Epithelial cell of proximal tubule (primary cell): Measurements from ENCODE around the gene PVALEF. TPM values are rescaled to one million over a fixed set of nuclear protein-coding genes. Genes with fewer than 3 reads are reported as not detected.

Source experiments
- DNase-seq: peaks from one replicate; pipeline ENCODE4 v3.0.0-alpha.2; 2011; ENCODE audit warnings: low read depth
- H3K4me3 ChIP-seq: 2 replicates; pipeline ENCODE4 v1.5.1; 2011; ENCODE audit warnings: low read depth, mild to moderate bottlenecking, low read length
- total RNA-seq: library from RNA; depleted of rRNA; stranded (reverse); fragments of >200 nt; gene quantifications from 2 replicates; pipeline ENCODE4 v1.2.3, GENCODE V29; 2015
- TF ChIP-seq, protein P1 (sequence below): conservative IDR thresholded peaks from 2 replicates; pipeline ENCODE4 v1.5.1; 2012; ENCODE audit warnings: low read depth, mild to moderate bottlenecking, low read length

Gene PVALEF
- total RNA-seq, 1 donor from 2014 or later, result not detected

DNA sequence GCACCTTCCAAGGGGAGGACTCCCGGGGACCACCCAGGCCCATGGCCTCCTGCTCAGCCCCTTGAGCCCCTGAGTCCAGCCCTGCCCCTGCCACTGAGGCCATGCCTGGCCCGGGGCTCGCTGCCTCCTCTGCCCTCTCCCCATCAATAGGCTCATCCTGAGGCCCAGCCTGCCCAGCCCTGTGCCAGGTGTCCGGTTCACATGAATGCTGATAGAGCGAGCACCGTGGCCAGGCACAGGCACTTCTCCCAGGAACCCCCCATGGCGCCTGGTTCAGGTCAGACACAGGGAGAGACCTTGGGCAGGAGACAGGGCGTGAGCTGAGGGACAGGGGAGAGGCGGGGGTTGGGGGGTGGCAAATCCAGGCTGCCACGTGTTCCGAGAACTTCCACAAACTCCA is 2.8 kb upstream of the PVALEF start:
- no peak overlapping the region for H3K4me3 ChIP-seq
- no peak for DNase-seq
- TF ChIP-seq, protein P1, sequence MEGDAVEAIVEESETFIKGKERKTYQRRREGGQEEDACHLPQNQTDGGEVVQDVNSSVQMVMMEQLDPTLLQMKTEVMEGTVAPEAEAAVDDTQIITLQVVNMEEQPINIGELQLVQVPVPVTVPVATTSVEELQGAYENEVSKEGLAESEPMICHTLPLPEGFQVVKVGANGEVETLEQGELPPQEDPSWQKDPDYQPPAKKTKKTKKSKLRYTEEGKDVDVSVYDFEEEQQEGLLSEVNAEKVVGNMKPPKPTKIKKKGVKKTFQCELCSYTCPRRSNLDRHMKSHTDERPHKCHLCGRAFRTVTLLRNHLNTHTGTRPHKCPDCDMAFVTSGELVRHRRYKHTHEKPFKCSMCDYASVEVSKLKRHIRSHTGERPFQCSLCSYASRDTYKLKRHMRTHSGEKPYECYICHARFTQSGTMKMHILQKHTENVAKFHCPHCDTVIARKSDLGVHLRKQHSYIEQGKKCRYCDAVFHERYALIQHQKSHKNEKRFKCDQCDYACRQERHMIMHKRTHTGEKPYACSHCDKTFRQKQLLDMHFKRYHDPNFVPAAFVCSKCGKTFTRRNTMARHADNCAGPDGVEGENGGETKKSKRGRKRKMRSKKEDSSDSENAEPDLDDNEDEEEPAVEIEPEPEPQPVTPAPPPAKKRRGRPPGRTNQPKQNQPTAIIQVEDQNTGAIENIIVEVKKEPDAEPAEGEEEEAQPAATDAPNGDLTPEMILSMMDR, result no peak

DNA sequence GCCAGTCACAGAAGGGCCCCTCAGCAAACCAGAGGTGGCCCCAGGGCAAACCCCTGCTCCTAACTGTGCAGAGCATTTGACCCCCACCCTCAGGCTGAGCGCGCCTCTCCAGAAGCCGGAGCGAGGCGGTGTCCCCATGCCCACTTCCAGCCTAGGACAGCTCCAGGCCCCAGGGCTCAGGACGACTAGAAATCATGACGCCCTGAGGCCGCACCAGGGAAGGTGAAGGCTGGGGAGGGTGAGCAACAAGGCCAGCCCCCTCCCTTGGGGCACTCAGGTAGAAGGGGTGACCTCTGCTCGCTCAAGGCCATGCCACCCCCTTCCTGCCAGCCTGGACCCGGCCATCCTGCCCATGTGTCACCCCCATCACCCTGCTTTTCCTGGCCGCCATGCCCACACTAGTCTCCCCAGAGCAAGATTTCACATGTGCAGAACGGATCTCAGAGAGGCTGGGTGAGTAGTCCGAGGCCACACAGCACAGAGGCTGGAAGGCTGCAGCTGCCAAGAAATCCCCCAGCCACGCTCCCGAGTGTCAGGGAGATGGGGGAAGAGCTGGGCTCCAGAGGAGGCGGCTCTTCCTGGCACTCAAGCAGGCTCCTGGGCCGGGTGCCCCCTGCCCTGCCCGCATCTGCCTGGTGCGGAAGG is 2.1 kb upstream of the PVALEF start:
- H3K4me3 ChIP-seq, result no peak overlapping the region
- TF ChIP-seq, protein P1, result no peak
- DNase-seq, result no peak

DNA sequence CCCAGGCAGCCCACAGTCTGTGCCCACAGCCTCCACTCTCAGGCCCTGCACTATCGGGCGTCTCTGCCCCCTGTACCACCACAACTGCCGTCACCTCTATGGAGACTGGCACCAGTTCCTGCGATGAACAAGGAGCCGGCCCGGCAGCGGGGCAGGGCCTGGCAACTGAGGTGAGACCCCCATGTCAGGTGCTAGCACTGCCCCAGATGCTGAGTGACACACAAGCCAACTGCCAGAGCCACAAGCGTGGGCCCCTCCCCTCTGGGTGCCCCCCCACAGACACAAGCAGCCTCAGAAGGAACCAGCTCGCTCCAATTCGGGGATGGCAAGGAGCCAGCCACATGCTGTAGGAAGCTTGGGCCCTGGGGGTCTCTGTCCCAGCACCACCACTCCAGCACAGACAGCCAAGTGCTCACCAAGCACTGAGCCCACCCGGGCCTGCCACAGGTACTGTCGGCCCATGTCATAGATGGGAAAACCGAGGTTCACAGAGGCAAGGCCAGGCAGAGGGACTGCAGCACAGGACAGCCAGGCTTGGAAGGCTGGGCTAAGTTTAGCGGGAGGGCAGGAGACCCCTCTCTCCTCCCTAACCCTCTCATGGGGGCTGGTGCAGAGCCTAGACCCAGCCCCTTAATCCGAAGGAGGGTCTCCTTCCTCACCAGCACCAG is 1.5 kb upstream of the PVALEF start:
- TF ChIP-seq, protein P1, result no peak
- no peak for DNase-seq
- H3K4me3 ChIP-seq, result no peak overlapping the region

DNA sequence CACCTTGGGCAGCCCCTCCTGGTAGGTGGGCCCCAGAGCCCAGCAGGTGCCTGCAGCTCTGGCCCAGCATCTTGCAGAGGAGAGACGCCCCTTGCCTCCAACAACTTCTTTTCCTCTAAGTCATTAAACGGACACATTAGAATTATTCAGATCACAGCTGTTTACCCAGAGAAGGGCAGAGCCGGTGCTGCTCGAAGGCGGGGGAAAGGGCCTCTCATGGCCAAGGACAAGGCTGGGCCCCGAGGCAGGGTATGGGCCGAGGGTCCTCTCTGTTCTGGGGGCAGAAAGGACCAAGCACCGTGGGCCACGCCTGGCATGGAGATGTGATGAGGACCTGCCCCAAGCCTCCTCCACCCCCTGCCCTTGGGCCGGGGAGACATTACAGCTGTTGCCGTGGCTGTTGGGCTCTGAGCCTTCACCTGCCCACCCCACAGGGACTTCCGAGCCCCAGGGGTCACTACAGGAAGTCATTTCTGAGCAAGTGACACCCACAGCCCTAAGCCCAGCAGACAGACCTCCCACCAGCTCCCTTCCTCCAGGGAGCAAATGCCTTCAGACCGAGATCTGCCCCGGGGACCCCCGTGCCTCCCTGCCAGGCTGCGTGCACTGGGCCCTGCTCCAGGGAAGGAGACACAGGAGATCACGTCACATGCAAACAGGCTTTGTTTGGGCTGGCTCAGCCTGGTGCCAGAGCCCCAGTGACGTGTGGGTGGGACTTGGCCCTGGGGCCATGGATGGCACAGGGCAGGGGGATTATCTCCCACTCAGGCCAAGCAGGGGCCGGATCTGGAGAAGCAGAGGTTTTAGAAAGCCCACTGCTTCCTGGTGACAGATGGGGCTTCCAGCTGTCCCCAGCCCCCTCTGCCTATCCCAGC is 699 bp upstream of the PVALEF start:
- H3K4me3 ChIP-seq, result no peak overlapping the region
- DNase-seq, result no peak
- TF ChIP-seq, protein P1, result no peak

DNA sequence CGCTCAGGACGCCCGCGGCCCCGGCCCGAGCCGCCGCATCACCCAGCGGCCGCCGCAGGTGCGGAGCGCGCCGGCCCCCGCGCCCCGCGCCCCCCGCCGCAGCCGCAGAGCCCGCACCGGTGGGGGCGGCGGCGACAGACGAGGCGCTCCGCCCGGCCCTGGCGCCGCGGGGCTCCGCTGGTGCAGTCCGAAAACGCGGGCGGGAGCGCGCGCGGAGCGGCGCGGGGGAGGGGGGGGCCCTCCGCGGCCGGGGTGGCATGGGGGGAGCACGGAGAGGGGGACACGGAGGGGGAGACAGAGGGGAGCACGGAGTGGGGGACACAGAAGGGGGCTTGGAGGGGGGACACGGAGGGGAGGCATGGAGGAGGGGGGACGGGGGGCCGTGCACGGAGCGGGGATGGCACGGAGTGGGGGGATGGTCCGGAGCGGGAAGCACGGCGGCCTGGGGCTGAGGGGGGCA is 756 bp downstream of the PVALEF start, which contains the start of gene AATK:
AATK (minus strand) TSS at position 189 of the 460 bp plus-strand sequence. CDS start 229 bp downstream, outside the sequence.
- H3K4me3 ChIP-seq, result no peak within 1 kb of the TSS
- TF ChIP-seq, protein P1, result no peak
- no peak for DNase-seq

DNA sequence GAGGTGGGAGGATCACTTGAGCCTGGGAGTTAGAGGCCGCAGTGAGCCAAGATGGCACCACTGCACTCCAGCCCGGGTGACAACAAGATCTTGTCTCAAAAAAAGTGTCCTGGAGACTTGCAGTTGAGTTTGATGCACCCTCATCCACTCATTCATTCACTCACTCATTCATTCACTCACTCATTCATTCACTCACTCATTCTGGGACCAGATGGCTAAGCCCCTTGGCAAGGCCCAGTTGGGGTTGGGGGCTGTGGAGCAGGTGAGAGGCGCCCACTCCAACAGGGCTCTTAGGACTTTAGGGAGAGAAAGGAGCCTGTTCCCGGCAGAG is 1.9 kb downstream of the PVALEF start:
- H3K4me3 ChIP-seq, result no peak overlapping the region
- TF ChIP-seq, protein P1, result no peak
- DNase-seq, result no peak
